Measurements from ENCODE around the gene RASSF5.

The RASSF5 gene

GRCh38 chr1:206501881-206502280 lies 5.5 kb upstream of the RASSF5 start:
- H3K9me3 ChIP-seq (ENCODE audit: control insufficient read depth, insufficient read depth, low read length) = no peaks in the 10 kb centered on the region
- H3K9me2 ChIP-seq (replicated peaks; ENCODE audit: control insufficient read depth, low read length) = no peaks in the 10 kb centered on the region
- H3K4me2 ChIP-seq (ENCODE audit: low read length) = no peak overlapping the region
- no peak overlapping the region for H3K27ac ChIP-seq (ENCODE audit: low read depth, low read length)
- no peaks in the 10 kb centered on the region for H3K36me3 ChIP-seq (ENCODE audit: control insufficient read depth, low read length)
- H3F3A ChIP-seq (ENCODE audit: control insufficient read depth, insufficient read depth) = no peaks in the 10 kb centered on the region
- peaks cover 3% of the 10 kb centered on the region; the same call in 1 of the 2 replicates for H4K20me1 ChIP-seq (ENCODE audit: control insufficient read depth, insufficient read depth, low read depth, low read length)
- peaks cover 48% of the 10 kb centered on the region for H3K27me3 ChIP-seq (ENCODE audit: control insufficient read depth, low read length)
- H3K79me2 ChIP-seq (ENCODE audit: control insufficient read depth, low read length) = no peaks in the 10 kb centered on the region
- peaks cover 14% of the 10 kb centered on the region for H3K4me1 ChIP-seq (ENCODE audit: control insufficient read depth, low read length)
- TF ChIP-seq CTCF (IDR thresholded peaks at IDR 0.05; ENCODE audit: low read depth, low read length, poor library complexity, severe bottlenecking) (no peak), EZH2phosphoT487 (IDR thresholded peaks at IDR 0.05; ENCODE audit: borderline replicate concordance, low read length) (no peak)
- no peak overlapping the region for H3K4me3 ChIP-seq (ENCODE audit: low read length)

- H3K36me3 ChIP-seq (ENCODE audit: control insufficient read depth, low read length) = no peaks in the 10 kb centered on the region
- no peaks in the 10 kb centered on the region for H4K20me1 ChIP-seq (ENCODE audit: control insufficient read depth, insufficient read depth, low read depth, low read length)
- no peak overlapping the region for H3K4me2 ChIP-seq (ENCODE audit: low read length)
- H3K79me2 ChIP-seq (ENCODE audit: control insufficient read depth, low read length) = no peaks in the 10 kb centered on the region
- H3K9me3 ChIP-seq (ENCODE audit: control insufficient read depth, insufficient read depth, low read length) = no peaks in the 10 kb centered on the region
- H3K4me1 ChIP-seq (ENCODE audit: control insufficient read depth, low read length) = peaks cover 11% of the 10 kb centered on the region
- no peak overlapping the region for H3K4me3 ChIP-seq (ENCODE audit: low read length)
- H3K9me2 ChIP-seq (replicated peaks; ENCODE audit: control insufficient read depth, low read length) = no peaks in the 10 kb centered on the region
- TF ChIP-seq EZH2phosphoT487 (IDR thresholded peaks at IDR 0.05; ENCODE audit: borderline replicate concordance, low read length) (no peak), CTCF (IDR thresholded peaks at IDR 0.05; ENCODE audit: low read depth, low read length, poor library complexity, severe bottlenecking) (no peak)
- peaks cover 53% of the 10 kb centered on the region for H3K27me3 ChIP-seq (ENCODE audit: control insufficient read depth, low read length)
- H3K27ac ChIP-seq (ENCODE audit: low read depth, low read length) = no peak overlapping the region
- H3F3A ChIP-seq (ENCODE audit: control insufficient read depth, insufficient read depth) = no peaks in the 10 kb centered on the region
Measured at GRCh38 chr1:206502403-206502802, 4.9 kb upstream of the RASSF5 start.

- H3K79me2 ChIP-seq (ENCODE audit: control insufficient read depth, low read length) = no peaks in the 10 kb centered on the region
- peaks cover 57% of the 10 kb centered on the region for H3K27me3 ChIP-seq (ENCODE audit: control insufficient read depth, low read length)
- TF ChIP-seq EZH2phosphoT487 (IDR thresholded peaks at IDR 0.05; ENCODE audit: borderline replicate concordance, low read length) = no peak
- TF ChIP-seq CTCF (IDR thresholded peaks at IDR 0.05; ENCODE audit: low read depth, low read length, poor library complexity, severe bottlenecking) = no peak
- no peak overlapping the region for H3K4me2 ChIP-seq (ENCODE audit: low read length)
- H3F3A ChIP-seq (ENCODE audit: control insufficient read depth, insufficient read depth) = no peaks in the 10 kb centered on the region
- no peak overlapping the region for H3K27ac ChIP-seq (ENCODE audit: low read depth, low read length)
- H3K4me1 ChIP-seq (ENCODE audit: control insufficient read depth, low read length) = peaks cover 7% of the 10 kb centered on the region
- H3K9me2 ChIP-seq (replicated peaks; ENCODE audit: control insufficient read depth, low read length) = no peaks in the 10 kb centered on the region
- no peak overlapping the region for H3K4me3 ChIP-seq (ENCODE audit: low read length)
- no peaks in the 10 kb centered on the region for H4K20me1 ChIP-seq (ENCODE audit: control insufficient read depth, insufficient read depth, low read depth, low read length)
- no peaks in the 10 kb centered on the region for H3K9me3 ChIP-seq (ENCODE audit: control insufficient read depth, insufficient read depth, low read length)
- no peaks in the 10 kb centered on the region for H3K36me3 ChIP-seq (ENCODE audit: control insufficient read depth, low read length)
Measured at GRCh38 chr1:206502812-206503211, 4.5 kb upstream of the RASSF5 start.

Data from DOHH2 (cell line).